ENCODE data around the gene UBXN4. TPM values are rescaled to one million over a fixed set of nuclear protein-coding genes. Genes with fewer than 3 reads are reported as not detected.

UBXN4 gene
- total RNA-seq, 1 donor from 2014 or later = 107 TPM

GRCh38 chr2:135822855-135823254, 81.2 kb downstream of the UBXN4 start:
- H3K27ac Mint-ChIP-seq = no peak overlapping the region
- no peaks in the 10 kb centered on the region for H3K4me1 Mint-ChIP-seq (ENCODE audit: unreplicated experiment)
- H3K27me3 Mint-ChIP-seq = peaks cover 3% of the 10 kb centered on the region

GRCh38 chr2:135825131-135825530, 83.5 kb downstream of the UBXN4 start:
- no peak for DNase-seq (ENCODE audit: extremely low spot score, unreplicated experiment)
- no peak overlapping the region for H3K4me3 Mint-ChIP-seq
- H3K36me3 Mint-ChIP-seq = peaks cover 7% of the 10 kb centered on the region
- no peak for TF ChIP-seq CTCF (conservative IDR thresholded peaks at IDR 0.05)
- H3K4me1 Mint-ChIP-seq (ENCODE audit: unreplicated experiment) = peaks cover 9% of the 10 kb centered on the region
- H3K27me3 Mint-ChIP-seq = peaks cover 3% of the 10 kb centered on the region
- H3K9me3 Mint-ChIP-seq = peaks cover 8% of the 10 kb centered on the region
- no peak overlapping the region for H3K27ac Mint-ChIP-seq

More at GRCh38 chr2:135822855-135823254, 81.2 kb downstream of the UBXN4 start:
- peaks cover 8% of the 10 kb centered on the region for H3K9me3 Mint-ChIP-seq
- H3K36me3 Mint-ChIP-seq = peaks cover 7% of the 10 kb centered on the region
- TF ChIP-seq CTCF (conservative IDR thresholded peaks at IDR 0.05) = no peak
- H3K4me3 Mint-ChIP-seq = no peak overlapping the region
- DNase-seq (ENCODE audit: extremely low spot score, unreplicated experiment) = no peak

- peaks cover 9% of the 10 kb centered on the region for H3K4me1 Mint-ChIP-seq (ENCODE audit: unreplicated experiment)
- TF ChIP-seq CTCF (conservative IDR thresholded peaks at IDR 0.05) = no peak
- no peak overlapping the region for H3K27ac Mint-ChIP-seq
- H3K9me3 Mint-ChIP-seq = peaks cover 8% of the 10 kb centered on the region
- peaks cover 3% of the 10 kb centered on the region for H3K27me3 Mint-ChIP-seq
- peaks cover 7% of the 10 kb centered on the region for H3K36me3 Mint-ChIP-seq
- DNase-seq (ENCODE audit: extremely low spot score, unreplicated experiment) = no peak
- no peak overlapping the region for H3K4me3 Mint-ChIP-seq
Observed at GRCh38 chr2:135825550-135826176, 84.0 kb downstream of the UBXN4 start.

- Mint-ChIP-seq H3K36me3 (peaks cover 7% of the 10 kb centered on the region), H3K4me1 (ENCODE audit: unreplicated experiment) (peaks cover 9% of the 10 kb centered on the region), H3K9me3 (peaks cover 8% of the 10 kb centered on the region), H3K27ac (no peak overlapping the region), H3K27me3 (peaks cover 3% of the 10 kb centered on the region), H3K4me3 (no peak overlapping the region)
- no peak for DNase-seq (ENCODE audit: extremely low spot score, unreplicated experiment)
- no peak for TF ChIP-seq CTCF (conservative IDR thresholded peaks at IDR 0.05)
Observed at GRCh38 chr2:135826544-135826943, 84.9 kb downstream of the UBXN4 start.

GRCh38 chr2:135829378-135830135, 87.9 kb downstream of the UBXN4 start:
- Mint-ChIP-seq H3K36me3 (no peaks in the 10 kb centered on the region), H3K27ac (no peak overlapping the region), H3K4me1 (ENCODE audit: unreplicated experiment) (peaks cover 9% of the 10 kb centered on the region), H3K4me3 (no peak overlapping the region), H3K27me3 (no peaks in the 10 kb centered on the region), H3K9me3 (no peaks in the 10 kb centered on the region)
- DNase-seq (ENCODE audit: extremely low spot score, unreplicated experiment) = no peak
- TF ChIP-seq CTCF (conservative IDR thresholded peaks at IDR 0.05) = no peak
